Stimulated activated CD8-positive, alpha-beta memory T cell treated with anti-CD3 and anti-CD28 coated beads, Interleukin-7, amount 100 ng/mL, for 1 hour (primary cell): ENCODE data around the gene RAB36.

Experiments
- DNase-seq, 2 donors: peaks; one replicate each; pipeline ENCODE4 v3.0.0-alpha.2; 2020; ENCODE audit warnings: low read depth in 2 of 2

The RAB36 gene

DNA sequence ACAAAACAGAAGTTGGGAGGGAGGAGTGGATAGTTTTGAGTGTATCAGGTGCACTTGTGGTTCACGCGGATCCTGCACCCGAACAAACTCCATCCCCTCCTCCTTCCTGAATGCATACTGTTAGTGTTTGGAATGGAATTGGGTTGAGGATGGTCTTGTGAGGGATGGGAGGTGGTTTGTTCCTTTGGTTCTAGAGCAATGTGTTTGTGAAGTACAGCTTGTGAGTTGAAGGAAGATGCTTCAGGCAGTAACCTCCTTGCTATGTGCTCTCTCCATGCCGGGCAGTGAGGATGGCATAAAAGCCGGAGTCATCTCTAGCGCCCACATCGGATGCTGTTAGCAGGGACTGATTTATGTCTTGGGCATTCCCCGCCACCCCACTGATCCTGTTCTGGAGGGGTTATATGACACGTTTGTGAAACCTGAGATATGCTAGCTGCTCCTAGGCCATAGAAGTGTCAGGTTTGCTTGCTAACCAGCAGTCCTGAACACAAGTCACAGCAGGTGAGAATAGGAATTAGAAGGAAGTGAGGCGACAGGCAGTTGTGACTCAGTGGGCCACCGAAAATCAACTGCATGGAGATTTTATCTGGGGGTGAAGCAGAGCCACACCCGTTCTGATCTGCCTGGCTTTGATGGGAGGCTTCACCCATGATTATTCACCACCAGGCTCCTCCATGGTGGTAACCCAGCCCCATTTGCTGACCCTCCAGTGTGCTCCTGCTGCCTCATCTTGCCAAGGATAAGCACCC lies 37.2 kb downstream of the RAB36 start:
- no peak for DNase-seq

DNA sequence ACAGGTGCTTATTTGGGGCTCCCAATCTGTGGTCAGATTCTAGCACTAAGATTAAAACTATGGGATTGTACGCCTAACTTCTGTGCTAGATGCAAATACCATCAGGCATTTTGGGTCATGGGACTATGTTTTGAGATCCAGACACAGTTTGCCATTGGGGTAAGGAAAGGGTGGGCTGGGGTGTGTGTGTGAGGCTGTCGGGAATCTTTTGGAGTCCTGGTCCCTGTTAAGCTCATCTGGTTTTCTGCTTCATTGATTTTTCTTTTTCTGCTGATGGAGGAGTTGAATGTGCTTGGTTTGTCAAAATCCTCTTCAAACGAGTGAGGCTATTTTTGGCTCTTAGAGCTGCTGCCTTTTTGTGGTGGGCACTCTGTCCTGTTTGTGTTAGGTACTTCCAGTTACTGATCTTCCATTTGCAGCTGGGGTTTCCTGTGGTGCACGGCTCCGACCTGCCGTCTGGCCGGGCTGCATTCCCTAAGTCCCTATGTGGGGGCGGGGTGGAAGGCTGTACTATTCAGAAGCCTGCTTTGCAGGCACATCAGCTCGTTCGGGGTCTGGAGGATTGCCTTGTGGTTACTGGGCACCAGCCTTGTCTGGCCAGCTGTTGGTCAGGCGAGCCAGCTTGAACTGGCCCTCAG lies 37.9 kb downstream of the RAB36 start:
- no peak for DNase-seq

DNA sequence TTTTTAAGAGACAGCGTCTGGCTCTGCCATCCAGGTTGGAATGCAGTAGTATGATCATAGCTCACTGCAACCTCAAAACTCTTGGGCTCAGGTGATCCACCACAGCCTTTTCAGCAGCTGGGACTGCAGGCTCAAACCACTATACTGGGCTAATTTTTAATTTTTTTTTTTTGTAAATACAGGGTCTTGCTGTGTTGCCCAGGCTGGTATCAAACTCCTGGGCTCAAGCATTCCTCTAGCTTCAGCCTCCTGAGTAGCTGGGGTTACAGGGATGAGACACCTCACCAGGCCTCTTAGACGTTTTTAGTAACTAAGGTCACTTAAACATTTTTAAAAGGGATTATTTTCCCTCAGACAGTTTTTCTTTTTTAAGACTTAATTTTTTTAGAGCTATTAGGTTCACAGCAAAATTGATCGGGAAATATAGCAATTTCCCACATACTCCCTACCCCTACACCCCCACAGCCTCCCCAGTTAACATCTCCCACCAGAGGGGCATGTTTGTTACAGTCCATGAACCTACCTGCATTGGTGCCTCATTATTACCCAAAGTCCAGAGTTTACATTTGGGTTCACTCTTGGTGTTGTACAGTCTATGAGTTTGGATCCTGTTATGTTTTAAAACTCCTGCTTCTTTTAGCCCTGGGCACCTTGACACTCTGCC lies 39.0 kb downstream of the RAB36 start:
- no peak for DNase-seq

DNA sequence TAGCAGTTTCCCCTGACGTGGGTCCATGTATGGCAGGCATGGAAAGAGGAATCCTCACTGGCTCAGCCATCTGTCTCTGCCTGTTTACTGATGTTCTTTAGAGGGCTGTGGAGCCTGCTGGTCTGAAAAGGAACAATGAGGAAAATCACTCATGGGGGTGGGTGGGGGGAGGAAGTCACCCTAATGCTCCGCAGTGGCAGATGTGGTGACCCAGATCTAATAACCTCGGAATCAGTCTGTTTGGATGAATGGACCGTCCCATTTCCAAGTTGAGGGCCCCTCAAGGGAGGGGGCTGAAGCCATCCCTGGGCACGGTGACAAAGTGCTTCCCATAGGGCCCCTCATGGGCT lies 39.5 kb downstream of the RAB36 start:
- DNase-seq = no peak

- DNase-seq = no peak
Measured at GRCh38 chr22:23187211-23187610, 41.9 kb downstream of the RAB36 start.

- no peak for DNase-seq
Measured at GRCh38 chr22:23187871-23188700, 42.8 kb downstream of the RAB36 start.

GRCh38 chr22:23190526-23190925 lies 45.2 kb downstream of the RAB36 start:
- no peak for DNase-seq

DNA sequence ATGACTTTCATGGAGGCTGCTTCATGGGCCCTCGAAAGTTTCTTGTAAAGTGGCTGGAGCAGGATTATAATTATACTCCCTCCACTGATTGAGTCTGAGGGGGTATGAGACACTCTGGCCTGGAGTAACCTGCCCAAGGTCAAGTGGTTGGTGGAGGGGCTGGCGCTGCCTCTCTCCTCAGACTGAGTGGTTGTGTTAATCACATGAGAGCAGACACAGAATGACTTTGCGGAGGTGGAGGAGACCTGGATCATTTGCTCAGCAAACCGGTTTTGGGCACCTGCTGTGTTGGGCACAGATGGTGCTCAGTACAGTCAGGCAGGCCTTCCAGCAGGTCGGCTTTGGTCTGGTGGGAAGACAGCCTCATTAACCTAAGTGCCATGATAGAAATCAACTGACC lies 46.9 kb downstream of the RAB36 start:
- no peak for DNase-seq

- DNase-seq = no peak
Measured at GRCh38 chr22:23192558-23192957, 47.3 kb downstream of the RAB36 start.

GRCh38 chr22:23193196-23193827 lies 48.0 kb downstream of the RAB36 start:
- no peak for DNase-seq

DNA sequence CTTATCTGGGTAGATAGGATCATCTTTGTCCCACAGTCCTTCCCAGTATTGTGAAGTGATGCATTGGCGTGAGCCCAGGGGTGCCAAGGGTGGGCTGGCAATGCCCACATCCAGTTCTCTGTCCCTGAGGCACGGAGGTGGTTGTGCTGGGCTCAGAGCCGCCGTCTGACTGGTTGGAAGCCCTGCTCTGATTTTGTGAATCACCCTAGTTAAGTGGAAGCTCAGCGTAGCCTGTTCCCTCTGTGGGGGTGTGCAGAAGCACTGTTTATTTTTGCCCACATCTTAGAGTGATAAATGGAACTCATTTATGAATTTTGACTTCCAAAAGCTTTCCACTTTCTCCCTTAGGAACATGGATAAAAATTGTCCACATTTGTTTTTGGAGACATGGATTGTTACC lies 48.6 kb downstream of the RAB36 start:
- no peak for DNase-seq

DNA sequence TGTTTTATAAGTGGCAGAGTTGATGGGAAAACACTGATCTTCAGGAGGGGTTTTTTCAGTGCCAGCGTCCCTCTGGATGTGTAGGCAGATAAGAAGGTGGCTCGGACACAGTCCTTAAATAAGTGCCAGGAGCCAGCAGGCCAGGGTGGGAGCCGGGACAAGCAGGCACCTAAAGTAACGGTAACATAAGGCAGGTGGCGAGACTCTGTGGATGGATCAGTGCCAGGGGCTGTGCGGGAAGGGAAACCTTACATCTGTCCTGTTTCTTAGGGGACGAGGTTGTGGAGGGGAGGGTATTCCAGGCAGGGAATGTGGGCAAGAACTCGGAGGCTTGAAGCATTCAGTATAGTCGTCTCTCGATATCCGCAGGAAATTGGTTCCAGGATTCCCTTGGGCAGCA lies 50.9 kb downstream of the RAB36 start:
- DNase-seq = no peak

DNA sequence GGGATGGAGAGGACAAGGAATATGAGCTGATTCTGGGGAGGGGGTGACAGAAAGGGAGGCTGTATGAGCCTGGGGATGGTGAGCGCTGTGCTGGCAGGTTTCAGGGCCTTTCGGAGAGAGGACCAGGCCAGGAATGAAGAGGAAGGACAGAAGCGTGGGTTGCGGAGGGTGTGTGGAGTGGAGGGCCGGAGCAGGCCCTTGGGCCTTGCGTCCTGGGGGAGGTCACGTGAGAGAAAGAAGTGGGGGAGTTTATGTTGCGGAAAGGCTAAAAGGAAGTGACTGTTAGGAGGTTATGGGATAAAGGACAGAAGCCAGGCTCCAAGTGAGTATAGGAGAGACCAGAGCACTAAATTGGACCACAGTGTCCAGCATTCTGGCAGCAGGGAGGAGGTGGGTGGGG lies 52.6 kb downstream of the RAB36 start:
- DNase-seq = no peak

- DNase-seq = no peak
Measured at GRCh38 chr22:23199159-23199558, 53.9 kb downstream of the RAB36 start.

DNA sequence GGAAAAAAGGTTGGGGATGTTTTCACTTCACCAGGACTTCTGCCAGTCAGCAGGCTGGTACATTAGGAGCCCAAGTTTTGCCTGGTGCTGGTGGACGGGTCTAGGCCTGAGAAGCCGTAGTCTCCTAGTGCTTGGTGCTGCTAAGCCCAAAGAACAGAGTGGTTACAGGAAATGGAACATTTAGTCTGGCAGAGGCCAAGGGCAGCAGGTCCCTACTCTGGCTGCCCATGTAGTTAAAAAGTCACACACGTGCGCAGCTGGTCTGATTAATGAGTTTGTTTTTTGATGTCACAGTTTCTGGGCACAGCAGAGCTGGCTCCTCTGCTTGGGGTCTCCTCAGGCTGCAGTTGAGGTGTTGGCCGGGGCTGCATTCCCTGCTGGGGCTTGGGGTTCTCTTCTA lies 55.6 kb downstream of the RAB36 start:
- no peak for DNase-seq

DNA sequence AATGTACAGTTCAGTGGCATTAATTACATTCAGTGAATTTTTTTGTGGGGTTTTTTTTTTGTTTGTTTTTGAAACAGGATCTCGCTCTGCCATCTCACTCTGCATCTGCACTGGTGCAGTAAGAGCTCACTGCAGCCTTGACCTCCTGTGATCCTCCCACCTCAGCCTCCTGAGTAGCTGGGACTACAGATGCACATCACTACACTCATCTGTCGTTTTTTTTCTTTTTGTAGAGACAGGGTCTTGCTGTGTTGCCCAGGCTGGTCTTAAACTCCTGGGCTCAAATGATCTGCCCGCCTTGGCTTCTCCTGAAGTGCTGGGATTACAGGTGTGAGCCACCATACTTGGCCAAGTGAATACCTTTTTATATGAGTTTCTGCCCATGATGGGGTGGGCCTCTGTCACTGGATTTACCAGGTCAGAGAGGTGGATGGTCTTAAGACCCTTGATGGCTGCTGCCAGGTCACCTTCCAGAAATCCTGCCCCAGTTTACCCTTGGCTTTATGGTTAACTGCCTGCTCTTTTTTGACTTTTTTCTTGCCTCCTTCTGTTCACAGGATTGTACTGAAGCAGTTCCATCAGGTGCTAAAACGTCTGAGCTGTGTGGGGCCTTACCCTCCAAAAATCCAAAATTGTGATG lies 57.7 kb downstream of the RAB36 start:
- DNase-seq = no peak

DNA sequence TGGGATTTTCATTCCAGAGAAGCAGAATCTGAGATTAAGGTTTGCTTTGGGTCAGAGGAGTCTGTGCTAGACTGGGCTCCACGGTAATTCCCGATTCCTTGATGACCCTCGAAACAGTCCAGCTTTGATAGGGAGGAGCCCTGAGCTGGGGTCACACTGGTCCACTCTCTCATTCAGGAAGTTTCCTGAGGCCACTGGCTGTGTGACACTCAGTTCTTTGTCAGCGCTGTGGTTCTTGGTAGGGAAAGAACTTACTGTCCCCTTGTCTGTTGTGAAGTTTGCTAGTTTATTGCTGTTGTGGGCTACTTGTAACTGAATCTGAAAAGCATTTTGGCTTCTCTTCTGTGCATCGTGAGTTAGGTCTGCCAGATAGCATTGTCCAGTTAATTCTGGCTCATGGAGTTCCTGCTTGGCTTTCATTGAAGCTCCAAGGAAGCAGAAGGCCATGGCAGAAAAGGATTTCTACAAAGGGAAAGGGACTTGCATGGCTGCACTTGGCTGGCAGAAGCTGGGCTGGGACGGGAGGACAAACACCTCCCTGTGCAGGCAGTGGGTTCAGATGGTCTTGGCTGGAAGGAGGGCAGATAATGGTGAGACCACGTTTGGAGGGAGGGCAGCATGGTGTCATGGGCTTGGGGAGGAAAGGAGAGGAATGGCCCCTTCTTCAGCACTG lies 58.3 kb downstream of the RAB36 start:
- DNase-seq = no peak

GRCh38 chr22:23204125-23204488 lies 58.8 kb downstream of the RAB36 start:
- no peak for DNase-seq

DNA sequence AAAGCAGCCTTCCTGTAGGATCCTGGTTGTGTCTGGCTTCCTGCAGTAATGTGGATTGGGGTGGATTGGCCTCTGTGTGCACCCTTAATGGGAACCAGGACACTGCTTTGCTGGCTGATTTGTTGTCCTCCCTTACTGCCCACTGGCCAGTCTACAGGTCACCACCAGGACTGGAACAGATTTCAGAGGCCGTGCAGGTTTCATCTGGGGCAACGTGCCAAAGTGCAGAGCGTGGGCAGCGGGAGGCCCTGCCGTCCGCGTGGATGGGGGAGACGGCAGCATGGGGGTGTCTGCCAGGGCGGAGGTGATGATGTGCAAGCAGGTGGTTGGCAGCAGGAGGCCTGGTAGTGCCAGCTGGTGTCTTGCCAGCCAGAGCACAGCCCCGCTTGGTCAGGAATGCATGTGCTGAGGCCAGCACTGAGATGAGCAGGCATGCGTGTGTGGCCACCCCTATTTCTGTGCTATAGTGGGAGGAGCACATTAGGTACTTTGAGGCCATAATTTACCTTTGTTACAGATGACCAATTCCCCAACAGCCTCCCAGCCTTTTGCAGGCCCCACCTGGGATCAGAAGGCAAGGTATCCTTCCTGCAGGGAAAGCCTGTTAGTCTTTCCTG lies 59.4 kb downstream of the RAB36 start:
- DNase-seq = no peak

GRCh38 chr22:23205339-23206049 lies 60.2 kb downstream of the RAB36 start:
- DNase-seq = no peak
